Measurements from ENCODE around the gene TMEM254. TPM values are rescaled to one million over a fixed set of nuclear protein-coding genes. Genes with fewer than 3 reads are reported as not detected.
"Not testable (repeated sequence)": the region's sequence is repeated elsewhere in the genome, so short reads cannot be mapped to it uniquely, and the experiment has no call there.

Gene TMEM254
- total and polyA plus RNA-seq, 2 of the 4 experiments (the other 2 are of a cell fraction): 4.7 to 10.7 TPM

DNA sequence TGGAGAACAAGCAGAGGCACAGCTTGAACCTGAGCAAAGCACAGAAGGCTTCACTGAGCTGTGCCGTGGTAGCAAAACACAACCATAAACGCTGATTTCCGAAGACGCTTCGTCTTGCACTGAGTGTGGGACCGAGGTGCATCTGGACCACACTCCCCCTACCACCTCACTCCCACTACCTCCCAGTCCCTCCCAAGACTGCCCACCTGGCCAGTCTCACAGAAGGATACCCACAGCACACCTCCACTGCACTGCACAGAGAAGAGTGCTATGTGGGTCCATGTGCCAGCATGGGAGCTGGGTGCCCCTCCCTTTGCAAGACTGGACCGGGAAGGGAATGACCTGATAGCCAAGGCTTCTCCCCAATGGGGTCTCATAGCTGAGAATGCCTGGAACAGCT is 40.2 kb upstream of the TMEM254 start:
- H4K8ac ChIP-seq (ENCODE audit: low read depth in 2 of 2, low read length in 2 of 2); H3K27me3 ChIP-seq (ENCODE audit: control insufficient read depth, insufficient read depth, low read length); H3K79me1 ChIP-seq (ENCODE audit: low read depth in 1 of 2, low read length in 2 of 2); H4K20me1 ChIP-seq (ENCODE audit: insufficient read depth, low read length); H3K36me3 ChIP-seq (ENCODE audit: control insufficient read depth, insufficient read depth, low read length); H3K4me2 ChIP-seq (ENCODE audit: low read depth, low read length); H2AK9ac ChIP-seq (replicated peaks; ENCODE audit: low read depth, low read length, poor library complexity); H3K18ac ChIP-seq (ENCODE audit: low read depth, low read length); H3K23ac ChIP-seq (ENCODE audit: low read depth, low read length); H3K9ac ChIP-seq (ENCODE audit: low read depth, low read length); H2AFZ ChIP-seq (replicated peaks; ENCODE audit: low read length, poor library complexity); H3K4me1 ChIP-seq (ENCODE audit: control insufficient read depth, insufficient read depth, low read length); H3K9me1 ChIP-seq (ENCODE audit: insufficient read depth, low read length); intact Hi-C loops (cut with micrococcal nuclease); H3K56ac ChIP-seq (ENCODE audit: extremely low read depth, insufficient read depth, low read length); H2BK5ac ChIP-seq (ENCODE audit: low read depth, low read length, poor library complexity, severe bottlenecking); H3K4me3 ChIP-seq (ENCODE audit: insufficient read depth, low read depth, low read length); H2BK20ac ChIP-seq (ENCODE audit: low read depth, low read length); H2BK120ac ChIP-seq (ENCODE audit: low read depth, low read length); H3K14ac ChIP-seq (replicated peaks; ENCODE audit: low read depth, low read length); H4K5ac ChIP-seq (ENCODE audit: low read depth, low read length); ATAC-seq (ENCODE audit: low read depth); BruUV-seq (replicated peaks); H2BK15ac ChIP-seq (ENCODE audit: low read depth, low read length); CTCF ChIA-PET; H3K4ac ChIP-seq (ENCODE audit: low read depth, low read length); H3K27ac ChIP-seq (ENCODE audit: insufficient read depth, low read length); POLR2A ChIA-PET (ENCODE audit: unreplicated experiment); in situ Hi-C loops (cut with MboI; ENCODE audit: low sequenced_read_pairs); dilution Hi-C loops (cut with HindIII; ENCODE audit: low sequenced_read_pairs, unreplicated experiment); H2AK5ac ChIP-seq (ENCODE audit: low read depth, low read length); DNase-seq; H3K9me3 ChIP-seq (ENCODE audit: control insufficient read depth, insufficient read depth, low read length); H4K91ac ChIP-seq (ENCODE audit: insufficient read depth, low read depth, low read length): not testable (repeated sequence)
- 75% methylated on average over 1 of the region's 7 CpGs; no CpG with 5 or more reads in 1 of the 2 experiments for WGBS, 2 experiments (ENCODE audit: extremely low coverage in 2 of 2, insufficient read length in 1 of 2)
